ENCODE data around the gene MAFG. TPM values are rescaled to one million over a fixed set of nuclear protein-coding genes. Genes with fewer than 3 reads are reported as not detected.

MAFG gene
- total RNA-seq: 10 to 100 TPM; 19.6 to 35.2 TPM

- H3K27ac Mint-ChIP-seq: peak within 1 kb of the TSS; percentile 89 to 96
- ATAC-seq (peak; percentile 68 to 84), DNase-seq (ENCODE audit: low spot score in 2 of 2) (peak; percentile 91 to 93)
- H3K9me3 Mint-ChIP-seq: no peaks in the 10 kb centered on the region
- no peaks in the 10 kb centered on the region for H3K36me3 Mint-ChIP-seq
Observed at GRCh38 chr17:81927653-81928543, at the start of gene MAFG. MAFG (minus strand) TSS chr17:81927735; CDS start chr17:81923185, 4,550 bp downstream.

DNA sequence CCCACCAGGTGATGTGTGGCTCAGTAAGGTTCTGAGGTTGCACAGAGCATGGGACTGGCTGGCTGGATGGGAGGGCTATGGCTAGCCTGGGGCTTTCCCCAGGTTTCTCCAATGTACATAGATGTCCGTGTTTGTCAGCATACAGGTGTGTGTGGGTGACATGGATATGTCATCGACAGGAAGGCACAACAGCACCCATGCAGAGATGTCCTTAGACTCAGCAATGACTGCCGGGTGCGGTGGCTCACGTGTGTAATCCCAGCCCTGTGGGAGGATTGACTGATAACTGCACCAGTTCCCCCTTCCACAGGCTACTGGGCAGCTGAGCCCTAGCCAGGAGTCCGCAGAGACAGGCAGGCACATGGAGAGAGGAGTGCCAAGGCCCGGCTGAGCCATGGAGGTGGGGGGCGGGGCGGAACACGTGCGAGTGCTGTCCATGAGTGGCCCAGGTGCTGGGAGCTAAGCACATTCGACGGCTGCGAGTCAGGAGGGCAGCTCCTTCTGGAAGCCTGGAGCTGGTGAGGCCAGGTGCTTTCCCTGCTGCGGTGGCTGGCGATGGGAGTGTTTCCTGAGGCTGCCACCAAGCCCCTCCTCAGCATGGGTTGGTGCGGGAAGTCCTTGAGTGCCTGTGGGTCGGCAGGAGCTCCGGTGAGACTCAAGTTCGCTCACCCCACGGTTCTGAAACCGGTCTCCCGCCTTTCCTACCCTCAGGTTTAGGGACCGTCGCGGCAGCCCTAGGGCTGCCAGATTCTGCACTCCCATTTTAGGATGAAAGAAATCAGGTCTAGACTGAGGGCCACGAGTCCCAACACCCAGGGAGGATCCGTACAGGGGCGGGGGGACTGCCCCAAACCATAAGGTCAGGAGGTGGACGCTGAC lies 49.0 kb upstream of the MAFG start:
- DNase-seq (ENCODE audit: low spot score in 2 of 2): peak in 1 of 2 donors; percentile 74

GRCh38 chr17:81973432-81973831 lies 45.9 kb upstream of the MAFG start:
- DNase-seq (ENCODE audit: low spot score in 2 of 2) (no peak), ATAC-seq (no peak)
- Mint-ChIP-seq H3K27ac (no peak overlapping the region), H3K9me3 (peaks cover 0 to 9% of the 10 kb centered on the region in 2 donors), H3K36me3 (peaks cover 7% of the 10 kb centered on the region in 2 donors)

More for the DNA sequence above, 49.0 kb upstream of the MAFG start:
- Mint-ChIP-seq H3K36me3 (peaks cover 7 to 17% of the 10 kb centered on the region in 2 donors), H3K9me3 (peaks cover 0 to 9% of the 10 kb centered on the region in 2 donors), H3K27ac (peak overlapping the region; percentile 98)
- peak; percentile 21 to 50 for ATAC-seq

DNA sequence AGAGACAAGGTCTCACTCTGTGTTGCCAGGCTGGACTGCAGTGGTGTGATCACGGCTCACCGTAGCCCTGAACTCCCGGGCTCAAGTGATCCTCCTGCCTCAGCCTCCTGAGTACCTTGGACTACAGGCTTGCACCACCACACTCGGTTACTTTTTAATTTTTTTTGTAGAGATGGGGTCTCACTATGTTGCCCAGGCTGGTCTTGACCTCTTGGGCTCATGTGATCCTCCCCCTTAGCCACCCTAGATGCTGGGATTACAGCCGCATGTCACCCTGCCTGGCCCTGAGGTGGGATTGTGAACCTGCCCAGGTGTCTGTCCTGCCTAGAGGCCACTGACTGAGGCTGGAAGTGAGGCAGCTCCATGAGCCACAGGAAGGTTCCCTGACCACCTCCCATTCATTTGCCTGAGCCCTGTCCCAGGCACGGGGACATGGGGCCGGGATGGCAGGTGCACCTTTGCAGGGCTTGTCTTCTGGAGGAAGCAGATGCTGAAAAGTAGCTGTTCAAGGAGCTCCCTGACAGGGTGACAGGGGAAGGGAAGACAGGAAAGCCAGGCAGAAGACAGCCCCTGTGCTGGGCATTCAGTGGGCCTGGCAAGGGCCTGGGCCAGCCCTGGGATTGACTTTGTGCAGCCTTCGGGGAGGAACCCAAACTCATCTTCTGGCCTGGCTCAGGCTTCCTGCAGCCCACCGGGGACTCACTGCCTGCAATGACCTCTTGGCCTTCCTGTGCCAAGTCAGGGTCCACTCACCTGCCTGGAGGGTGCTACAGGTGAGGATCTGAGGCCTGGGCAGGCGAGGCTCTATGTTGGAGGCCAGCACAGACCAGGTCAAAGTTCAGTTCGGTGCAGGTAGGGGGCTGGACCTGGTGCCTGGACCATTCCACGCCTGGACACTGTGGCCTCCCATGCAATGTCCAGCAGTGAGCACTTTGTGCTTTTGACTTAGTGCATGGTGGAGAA lies 41.6 kb upstream of the MAFG start:
- Mint-ChIP-seq H3K9me3 (peaks cover 0 to 1% of the 10 kb centered on the region in 2 donors), H3K36me3 (no peaks in the 10 kb centered on the region), H3K27ac (no peak overlapping the region)
- DNase-seq (ENCODE audit: low spot score in 2 of 2) (no peak), ATAC-seq (no peak)

DNA sequence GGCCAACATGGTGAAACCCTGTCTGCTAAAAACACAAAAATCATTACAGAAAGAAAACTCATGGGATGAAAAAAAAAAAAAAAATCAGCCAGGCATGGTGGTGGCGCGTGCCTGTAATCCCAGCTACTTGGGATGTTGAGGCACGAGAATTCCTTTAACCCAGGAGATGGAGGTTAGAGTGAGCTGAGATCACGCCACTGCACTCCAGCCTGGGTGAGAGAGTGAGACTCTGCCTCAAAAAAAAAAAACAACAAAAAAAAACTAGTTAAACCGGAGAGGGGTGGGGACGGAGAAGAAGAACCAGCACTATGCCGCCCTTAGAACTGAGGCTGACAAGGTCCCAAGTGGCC lies 40.8 kb upstream of the MAFG start:
- DNase-seq (ENCODE audit: low spot score in 2 of 2) (no peak), ATAC-seq (no peak)
- Mint-ChIP-seq H3K36me3 (no peaks in the 10 kb centered on the region), H3K9me3 (no peaks in the 10 kb centered on the region), H3K27ac (peak overlapping the region; percentile 60 to 81)

GRCh38 chr17:81967533-81968395 lies 40.2 kb upstream of the MAFG start:
- ATAC-seq: peak; percentile 98 to 99
- DNase-seq (ENCODE audit: low spot score in 2 of 2): peak; percentile 86 to 88
- H3K36me3 Mint-ChIP-seq: no peaks in the 10 kb centered on the region
- peak overlapping the region; percentile 60 to 81 for H3K27ac Mint-ChIP-seq
- H3K9me3 Mint-ChIP-seq: no peaks in the 10 kb centered on the region

DNA sequence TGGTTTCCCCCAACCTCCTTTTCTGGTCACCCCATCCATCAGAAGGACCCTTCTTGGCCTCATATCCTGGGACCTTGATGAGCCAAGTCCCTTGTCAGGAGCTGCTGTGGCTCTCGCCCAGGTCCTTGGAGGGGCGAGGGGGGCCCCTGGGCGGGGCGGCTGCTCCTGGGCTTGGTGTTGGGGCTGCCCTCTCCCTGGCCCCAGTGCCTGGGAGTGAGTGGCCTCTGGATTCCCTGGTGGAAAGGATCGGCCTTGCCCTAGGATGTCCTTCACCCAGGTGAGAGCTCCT lies 39.7 kb upstream of the MAFG start:
- H3K27ac Mint-ChIP-seq: no peak overlapping the region
- no peak for ATAC-seq
- H3K36me3 Mint-ChIP-seq: no peaks in the 10 kb centered on the region
- no peaks in the 10 kb centered on the region for H3K9me3 Mint-ChIP-seq
- no peak for DNase-seq (ENCODE audit: low spot score in 2 of 2)

DNA sequence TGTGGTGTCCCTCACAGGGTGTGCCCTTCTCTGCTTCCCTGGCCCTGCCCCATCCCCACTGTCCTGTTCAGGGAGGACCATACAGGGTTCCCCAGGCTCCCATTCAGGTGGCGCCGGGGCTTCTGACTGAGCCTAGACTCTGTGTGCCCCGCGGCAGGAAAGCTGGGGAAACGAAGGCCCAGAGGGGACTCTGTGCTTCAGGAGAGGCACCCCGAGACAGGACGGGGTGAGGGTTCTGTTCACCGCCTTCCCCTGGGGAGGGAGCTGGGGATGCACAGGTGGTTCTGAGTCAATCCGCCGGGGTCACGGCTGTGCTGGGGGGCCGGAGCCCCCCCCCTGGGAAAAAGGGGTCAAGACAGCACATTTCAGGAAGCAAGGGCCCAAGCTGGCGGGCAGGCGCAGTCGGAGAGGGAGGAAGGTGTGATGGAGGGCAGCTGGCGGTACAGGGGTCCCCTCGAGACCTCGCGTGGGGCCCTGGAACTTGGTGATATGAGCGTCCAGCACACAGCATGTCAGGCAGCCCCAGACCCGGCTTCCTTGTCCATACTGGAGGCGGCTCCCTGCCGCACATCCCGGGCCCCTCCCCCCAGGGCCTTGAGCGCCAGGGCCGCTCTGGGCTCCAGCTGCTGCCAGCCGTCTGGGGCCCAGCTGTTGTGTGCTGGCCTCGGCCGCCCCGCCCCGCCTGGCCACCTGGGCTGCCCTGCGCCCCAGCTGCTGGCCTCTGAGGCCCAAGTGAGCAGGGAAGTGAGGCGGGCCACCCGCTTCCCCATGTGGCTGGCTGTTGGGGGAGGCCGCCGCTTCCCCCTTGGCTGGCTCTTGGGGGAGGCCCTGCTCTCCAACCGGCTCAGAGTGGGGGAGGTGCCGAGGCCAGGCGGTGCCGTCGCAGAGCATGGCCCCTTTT lies 39.1 kb upstream of the MAFG start:
- Mint-ChIP-seq H3K27ac (no peak overlapping the region), H3K9me3 (no peaks in the 10 kb centered on the region), H3K36me3 (no peaks in the 10 kb centered on the region)
- no peak for ATAC-seq
- DNase-seq (ENCODE audit: low spot score in 2 of 2): no peak

- Mint-ChIP-seq H3K9me3 (no peaks in the 10 kb centered on the region), H3K27ac (no peak overlapping the region), H3K36me3 (no peaks in the 10 kb centered on the region)
- no peak for DNase-seq (ENCODE audit: low spot score in 2 of 2)
- ATAC-seq: no peak
Observed at GRCh38 chr17:81964081-81964849, 36.7 kb upstream of the MAFG start.

- ATAC-seq: no peak
- no peaks in the 10 kb centered on the region for H3K36me3 Mint-ChIP-seq
- no peak overlapping the region for H3K27ac Mint-ChIP-seq
- H3K9me3 Mint-ChIP-seq: no peaks in the 10 kb centered on the region
- no peak for DNase-seq (ENCODE audit: low spot score in 2 of 2)
Observed at GRCh38 chr17:81962499-81963441, 35.2 kb upstream of the MAFG start.

- no peak overlapping the region for H3K27ac Mint-ChIP-seq
- no peaks in the 10 kb centered on the region for H3K36me3 Mint-ChIP-seq
- ATAC-seq (no peak), DNase-seq (ENCODE audit: low spot score in 2 of 2) (no peak)
- no peaks in the 10 kb centered on the region for H3K9me3 Mint-ChIP-seq
Observed at GRCh38 chr17:81961521-81962498, 34.3 kb upstream of the MAFG start.

- ATAC-seq (no peak), DNase-seq (ENCODE audit: low spot score in 2 of 2) (no peak)
- H3K27ac Mint-ChIP-seq: no peak within 1 kb of the TSS
- no peaks in the 10 kb centered on the region for H3K36me3 Mint-ChIP-seq
- no peaks in the 10 kb centered on the region for H3K9me3 Mint-ChIP-seq
Observed at GRCh38 chr17:81961087-81961511, 33.6 kb upstream of the MAFG start, which contains the start of gene NOTUM. NOTUM (minus strand) TSS chr17:81961187; CDS start chr17:81960909, 278 bp downstream.
